Astrocyte (in vitro differentiated cells and primary cell): ENCODE measurements around the gene USP32. TPM values are rescaled to one million over a fixed set of nuclear protein-coding genes. Genes with fewer than 3 reads are reported as not detected.
A peak's percentile ranks its signal among the peaks of the same experiment; 100 is the strongest.
"Not testable (repeated sequence)": the region's sequence is repeated elsewhere in the genome, so short reads cannot be mapped to it uniquely, and the experiment has no call there.

Source experiments
- DNase-seq: peaks from one replicate; pipeline ENCODE4 v3.0.0-alpha.2; 2010; ENCODE audit warnings: low read depth
- FAIRE-seq: peaks from 2 replicates; lab custom pipeline; 2011; peaks lifted over from hg19 to GRCh38; lab: Jason Lieb, UNC
- H2AFZ ChIP-seq: 2 replicates; pipeline ENCODE4 v1.6.0; 2012; ENCODE audit warnings: low read depth, low read length, inconsistent platforms
- H3K27ac ChIP-seq: 2 replicates; pipeline ENCODE4 v1.5.1; 2011; ENCODE audit warnings: low read depth, low read length, inconsistent platforms
- H3K27me3 ChIP-seq: 2 replicates; pipeline ENCODE4 v1.6.0; 2011; ENCODE audit warnings: low read length, inconsistent platforms; ENCODE audit not compliant: insufficient read depth
- H3K36me3 ChIP-seq: 2 replicates; pipeline ENCODE4 v1.5.1; 2011; ENCODE audit warnings: low read length, inconsistent platforms; ENCODE audit not compliant: insufficient read depth
- H3K4me1 ChIP-seq: 2 replicates; pipeline ENCODE4 v1.5.1; 2011; ENCODE audit warnings: low read length, inconsistent platforms; ENCODE audit not compliant: insufficient read depth
- H3K4me2 ChIP-seq: 2 replicates; pipeline ENCODE4 v1.6.0; 2012; ENCODE audit warnings: low read length, inconsistent platforms
- H3K4me3 ChIP-seq: 2 replicates; pipeline ENCODE4 v1.5.1; 2011; ENCODE audit warnings: low read depth, mild to moderate bottlenecking, low read length, inconsistent platforms; ENCODE audit not compliant: insufficient read depth
- H3K79me2 ChIP-seq: 2 replicates; pipeline ENCODE4 v1.6.0; 2012; ENCODE audit warnings: mild to moderate bottlenecking, low read length, inconsistent platforms; ENCODE audit not compliant: insufficient read depth
- H3K9ac ChIP-seq: 2 replicates; pipeline ENCODE4 v1.6.0; 2012; ENCODE audit warnings: mild to moderate bottlenecking, low read length, inconsistent platforms
- H3K9me3 ChIP-seq: 2 replicates; pipeline ENCODE4 v1.5.1; 2012; ENCODE audit warnings: low read depth, mild to moderate bottlenecking, low read length, inconsistent platforms; ENCODE audit not compliant: insufficient read depth
- H4K20me1 ChIP-seq: 2 replicates; pipeline ENCODE4 v1.6.0; 2012; ENCODE audit warnings: low read length, inconsistent platforms; ENCODE audit not compliant: insufficient read depth
- H3K27ac Mint-ChIP-seq: one replicate; pipeline ENCODE4 v1.8.0; 2021; ENCODE audit warnings: mild to moderate bottlenecking, mixed read lengths; ENCODE audit not compliant: unreplicated experiment
- H3K27me3 Mint-ChIP-seq: one replicate; pipeline ENCODE4 v1.8.0; 2021; ENCODE audit warnings: low read depth, mixed read lengths; ENCODE audit not compliant: unreplicated experiment
- H3K36me3 Mint-ChIP-seq: one replicate; pipeline ENCODE4 v1.8.0; 2021; ENCODE audit warnings: low read depth, mixed read lengths; ENCODE audit not compliant: unreplicated experiment
- H3K4me1 Mint-ChIP-seq: one replicate; pipeline ENCODE4 v1.8.0; 2021; ENCODE audit warnings: low read depth, mixed read lengths; ENCODE audit not compliant: unreplicated experiment
- H3K4me3 Mint-ChIP-seq: one replicate; pipeline ENCODE4 v1.8.0; 2021; ENCODE audit warnings: mild to moderate bottlenecking, moderate library complexity, mixed read lengths; ENCODE audit not compliant: unreplicated experiment
- H3K9me3 Mint-ChIP-seq: one replicate; pipeline ENCODE4 v1.8.0; 2021; ENCODE audit warnings: mild to moderate bottlenecking, mixed read lengths; ENCODE audit not compliant: unreplicated experiment
- CTCF ChIP-seq: IDR thresholded peaks from 2 replicates; pipeline ENCODE4 v1.5.1; 2011; ENCODE audit warnings: low read depth, mild to moderate bottlenecking, inconsistent platforms, low read length, moderate library complexity; ENCODE audit not compliant: insufficient read depth
- EZH2 ChIP-seq: IDR thresholded peaks from 2 replicates; pipeline ENCODE4 v1.6.1; 2012; ENCODE audit warnings: mild to moderate bottlenecking, low read length, inconsistent platforms; ENCODE audit not compliant: insufficient read depth
- total RNA-seq: library from RNA; stranded (reverse); gene quantifications from 2 replicates; pipeline ENCODE4 v1.2.1, GENCODE V29; 2021

The USP32 gene
- total RNA-seq, 1 donor from 2014 or later = 40.2 TPM

- H4K20me1 ChIP-seq, H3K36me3 Mint-ChIP-seq, H3K27me3 ChIP-seq, H3K4me3 ChIP-seq, H3K27ac ChIP-seq, H3K9ac ChIP-seq, H2AFZ ChIP-seq, FAIRE-seq, DNase-seq, H3K79me2 ChIP-seq, H3K27me3 Mint-ChIP-seq, H3K4me3 Mint-ChIP-seq, H3K9me3 Mint-ChIP-seq, H3K9me3 ChIP-seq, H3K36me3 ChIP-seq, H3K4me2 ChIP-seq, H3K4me1 ChIP-seq, H3K27ac Mint-ChIP-seq: not testable (repeated sequence)
- H3K4me1 Mint-ChIP-seq = peaks cover 17% of the 10 kb centered on the region
- peak; percentile 8 for TF ChIP-seq CTCF
Measured at GRCh38 chr17:60174767-60175166, 217.2 kb downstream of the USP32 start.

- Histone ChIP-seq H4K20me1 (no peaks in the 10 kb centered on the region), H3K27ac (no peak overlapping the region), H3K9ac (no peak overlapping the region), H3K79me2 (no peaks in the 10 kb centered on the region), H2AFZ (no peak overlapping the region), H3K4me1 (no peaks in the 10 kb centered on the region), H3K9me3 (no peaks in the 10 kb centered on the region), H3K4me2 (no peak overlapping the region), H3K4me3 (no peak overlapping the region), H3K36me3 (no peaks in the 10 kb centered on the region), H3K27me3 (no peaks in the 10 kb centered on the region)
- Mint-ChIP-seq H3K4me3 (no peak overlapping the region), H3K36me3 (peaks cover 4% of the 10 kb centered on the region), H3K9me3 (no peaks in the 10 kb centered on the region), H3K27ac (no peak overlapping the region), H3K4me1 (peaks cover 17% of the 10 kb centered on the region), H3K27me3 (no peaks in the 10 kb centered on the region)
- no peak for TF ChIP-seq CTCF
- DNase-seq = no peak
- FAIRE-seq = no peak
Measured at GRCh38 chr17:60174035-60174434, 217.9 kb downstream of the USP32 start.

GRCh38 chr17:60173304-60173819, 218.6 kb downstream of the USP32 start:
- Histone ChIP-seq H3K36me3 (no peaks in the 10 kb centered on the region), H3K4me1 (no peaks in the 10 kb centered on the region), H3K27ac (no peak overlapping the region), H3K27me3 (no peaks in the 10 kb centered on the region), H3K4me3 (no peak overlapping the region), H3K4me2 (no peak overlapping the region), H4K20me1 (no peaks in the 10 kb centered on the region), H2AFZ (no peak overlapping the region), H3K79me2 (no peaks in the 10 kb centered on the region), H3K9me3 (no peaks in the 10 kb centered on the region), H3K9ac (no peak overlapping the region)
- Mint-ChIP-seq H3K4me3 (no peak overlapping the region), H3K9me3 (no peaks in the 10 kb centered on the region), H3K27ac (no peak overlapping the region), H3K36me3 (peaks cover 2% of the 10 kb centered on the region), H3K4me1 (peaks cover 17% of the 10 kb centered on the region), H3K27me3 (no peaks in the 10 kb centered on the region)
- FAIRE-seq = no peak
- peak; percentile 38 for DNase-seq
- TF ChIP-seq CTCF (no peak), EZH2 (no peak)
